ENCODE measurements around the gene COPZ1. TPM values are rescaled to one million over a fixed set of nuclear protein-coding genes. Genes with fewer than 3 reads are reported as not detected.

The COPZ1 gene
- total and polyA plus RNA-seq, 9 of the 15 experiments (the other 6 are each of a cell fraction or from before 2014, with no cell fraction given), result 137 to 487 (median 233) TPM

DNA sequence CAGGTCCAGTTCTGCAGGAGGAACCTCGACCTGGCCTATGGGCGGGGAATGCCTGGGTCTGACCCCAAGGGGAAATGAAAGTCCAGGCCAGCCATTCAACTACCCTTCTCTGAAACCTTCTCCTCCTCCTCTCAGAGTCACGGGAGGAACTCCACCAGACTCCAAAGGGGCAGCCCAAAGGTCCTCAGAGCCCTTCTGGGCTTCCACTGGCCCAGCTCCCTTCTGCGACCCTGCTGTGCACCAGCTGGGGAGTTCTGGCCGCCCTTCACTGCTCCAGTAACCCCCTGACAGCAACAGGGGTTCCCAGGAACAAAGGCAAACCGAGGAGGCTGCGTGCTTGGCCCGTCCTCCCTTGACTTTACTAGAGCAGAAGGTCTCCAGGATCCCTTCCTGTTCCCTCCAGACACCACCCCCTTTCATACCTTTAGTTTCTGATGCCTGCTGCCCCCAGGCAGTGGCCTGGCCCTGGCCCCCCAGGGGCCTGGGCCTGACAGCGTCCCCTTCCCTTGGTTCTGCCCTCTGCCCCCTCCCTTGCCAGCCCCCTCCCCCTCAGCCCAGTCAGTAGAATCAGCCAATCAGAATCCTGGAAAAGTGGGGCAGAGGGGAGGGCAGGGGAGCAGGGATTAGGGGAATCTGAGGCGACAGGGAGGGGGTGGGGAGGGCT lies 60.5 kb downstream of the COPZ1 start (continued):
- TF ChIP-seq, protein P1, sequence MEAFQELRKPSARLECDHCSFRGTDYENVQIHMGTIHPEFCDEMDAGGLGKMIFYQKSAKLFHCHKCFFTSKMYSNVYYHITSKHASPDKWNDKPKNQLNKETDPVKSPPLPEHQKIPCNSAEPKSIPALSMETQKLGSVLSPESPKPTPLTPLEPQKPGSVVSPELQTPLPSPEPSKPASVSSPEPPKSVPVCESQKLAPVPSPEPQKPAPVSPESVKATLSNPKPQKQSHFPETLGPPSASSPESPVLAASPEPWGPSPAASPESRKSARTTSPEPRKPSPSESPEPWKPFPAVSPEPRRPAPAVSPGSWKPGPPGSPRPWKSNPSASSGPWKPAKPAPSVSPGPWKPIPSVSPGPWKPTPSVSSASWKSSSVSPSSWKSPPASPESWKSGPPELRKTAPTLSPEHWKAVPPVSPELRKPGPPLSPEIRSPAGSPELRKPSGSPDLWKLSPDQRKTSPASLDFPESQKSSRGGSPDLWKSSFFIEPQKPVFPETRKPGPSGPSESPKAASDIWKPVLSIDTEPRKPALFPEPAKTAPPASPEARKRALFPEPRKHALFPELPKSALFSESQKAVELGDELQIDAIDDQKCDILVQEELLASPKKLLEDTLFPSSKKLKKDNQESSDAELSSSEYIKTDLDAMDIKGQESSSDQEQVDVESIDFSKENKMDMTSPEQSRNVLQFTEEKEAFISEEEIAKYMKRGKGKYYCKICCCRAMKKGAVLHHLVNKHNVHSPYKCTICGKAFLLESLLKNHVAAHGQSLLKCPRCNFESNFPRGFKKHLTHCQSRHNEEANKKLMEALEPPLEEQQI (IDR thresholded peaks at IDR 0.05), result no peak
- no peak for TF ChIP-seq ZNF263 (CRISPR knock-in tag; IDR thresholded peaks at IDR 0.05; ENCODE audit: borderline replicate concordance)
- TF ChIP-seq SRSF1 (IDR thresholded peaks at IDR 0.05; ENCODE audit: low read depth, low read length), result no peak

DNA sequence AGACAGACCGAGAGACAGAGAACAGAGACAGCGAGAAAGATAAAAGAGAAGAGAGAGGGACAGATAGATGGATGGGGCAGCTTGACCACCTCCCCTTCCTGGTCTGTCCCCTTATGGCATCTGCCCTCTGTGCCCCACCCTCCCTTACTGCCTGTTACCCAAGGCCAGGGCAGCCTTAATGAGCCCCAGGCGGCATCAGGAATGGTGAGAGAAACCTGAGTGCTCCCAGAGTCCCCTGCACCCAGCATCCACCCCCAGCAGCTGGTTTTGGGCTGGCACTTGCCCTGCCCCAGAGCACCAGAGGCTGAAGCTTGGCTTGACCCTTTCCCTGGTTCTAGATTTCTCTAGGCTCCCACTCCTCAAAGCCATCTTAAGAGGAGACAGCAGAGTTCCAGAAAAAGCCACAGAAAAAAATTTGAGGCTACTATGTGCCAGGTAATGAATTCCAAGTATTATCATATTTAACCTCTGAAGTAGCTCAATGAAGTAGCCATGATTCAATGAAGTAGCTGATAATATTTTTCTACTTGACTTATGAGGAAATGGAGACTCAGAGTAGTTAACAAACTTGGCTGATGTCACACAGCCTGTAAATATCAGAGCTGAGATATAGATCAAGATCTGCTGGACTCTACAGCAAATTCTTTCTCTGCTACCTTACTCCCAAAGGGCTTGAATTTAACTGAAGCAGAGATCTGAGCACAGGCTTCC lies 61.6 kb downstream of the COPZ1 start:
- peak overlapping the region; percentile 88 for H3K4me2 ChIP-seq (ENCODE audit: insufficient read depth, low read length)
- no peaks in the 10 kb centered on the region for H3K9me1 ChIP-seq (ENCODE audit: control insufficient read depth, insufficient read depth, low read length)
- H3K9ac ChIP-seq (ENCODE audit: insufficient read depth in 1 of 2, low read depth in 2 of 2, low read length in 2 of 2), result peak overlapping the region; percentile 27 to 84; a peak in 3 of 4 replicates
- no TSS peak for BruUV-seq (replicated peaks)
- POLR2A ChIA-PET, result interaction anchor here (0.6 to 1.3 kb wide), 5 partner anchors 8 to 211 kb away, joined by 3 to 6 read pairs (median 3); no protein-coding TSS in a partner anchor
- 79% methylated on average over 3 of the region's 3 CpGs for WGBS (ENCODE audit: insufficient coverage, low coverage, missing lambda C conversion rate)
- no peaks in the 10 kb centered on the region for H4K20me1 ChIP-seq (replicated peaks; ENCODE audit: control insufficient read depth, insufficient read depth, low read length)
- H3K79me2 ChIP-seq (ENCODE audit: control insufficient read depth, insufficient read depth, low read length), result peaks cover 81% of the 10 kb centered on the region
- H3K27ac ChIP-seq (ENCODE audit: extremely low read depth, low read depth, low read length), result peak overlapping the region; percentile 62; the same call in 2 of the 3 replicates
- intact Hi-C loops (cut with micrococcal nuclease) (no loop called here), in situ Hi-C loops (cut with MboI) (no loop called here)
- FAIRE-seq, result no peak
- no peak overlapping the region for H2AFZ ChIP-seq (ENCODE audit: low read depth, low read length)
- no peak for DNase-seq (ENCODE audit: extremely low read depth in 1 of 4, low spot score in 3 of 4)
- H3K4me3 ChIP-seq, result 0 out of 2 replicates have a peak overlapping the region, but pooled peaks have one; percentile 0
- peaks cover 66 to 71% of the 10 kb centered on the region in 2 experiments for H3K4me1 ChIP-seq (replicated peaks in 1 of 2; ENCODE audit: control insufficient read depth in 2 of 2, insufficient read depth in 2 of 2, low read length in 2 of 2)
- no peaks in the 10 kb centered on the region for H3K27me3 ChIP-seq (ENCODE audit: control insufficient read depth in 2 of 2, insufficient read depth in 2 of 2, low read length in 2 of 2)
- ATAC-seq, result no peak
- H3K36me3 ChIP-seq (ENCODE audit: control insufficient read depth, insufficient read depth, low read length), result peaks cover 56% of the 10 kb centered on the region
- H3K9me3 ChIP-seq (replicated peaks; ENCODE audit: control insufficient read depth, insufficient read depth, low read depth, low read length), result no peaks in the 10 kb centered on the region
- CTCF ChIA-PET (ENCODE audit: low intra/inter-chr PET ratio), result no interaction called here
- TF ChIP-seq KDM5B (IDR thresholded peaks at IDR 0.05; ENCODE audit: insufficient replicate concordance, low read depth, low read length) (no peak), ADNP (tag; IDR thresholded peaks at IDR 0.05) (peak; percentile 77), POLR2AphosphoS5 (IDR thresholded peaks at IDR 0.05; ENCODE audit: control insufficient read depth, insufficient read depth, low read depth, low read length) (no peak), SMAD4 (CRISPR knock-in tag; conservative IDR thresholded peaks at IDR 0.05) (0 out of 2 replicates have a peak, but pooled peaks have one; percentile 31), RCOR1 (IDR thresholded peaks at IDR 0.05; ENCODE audit: borderline replicate concordance in 1 of 2, low read depth in 2 of 2, low read length in 2 of 2) (0 out of 4 replicates have a peak, but pooled peaks of 1 of the 2 experiments have one; percentile 36), MTF1 (CRISPR knock-in tag; IDR thresholded peaks at IDR 0.05; ENCODE audit: borderline replicate concordance) (no peak)
- TF ChIP-seq, protein P2, sequence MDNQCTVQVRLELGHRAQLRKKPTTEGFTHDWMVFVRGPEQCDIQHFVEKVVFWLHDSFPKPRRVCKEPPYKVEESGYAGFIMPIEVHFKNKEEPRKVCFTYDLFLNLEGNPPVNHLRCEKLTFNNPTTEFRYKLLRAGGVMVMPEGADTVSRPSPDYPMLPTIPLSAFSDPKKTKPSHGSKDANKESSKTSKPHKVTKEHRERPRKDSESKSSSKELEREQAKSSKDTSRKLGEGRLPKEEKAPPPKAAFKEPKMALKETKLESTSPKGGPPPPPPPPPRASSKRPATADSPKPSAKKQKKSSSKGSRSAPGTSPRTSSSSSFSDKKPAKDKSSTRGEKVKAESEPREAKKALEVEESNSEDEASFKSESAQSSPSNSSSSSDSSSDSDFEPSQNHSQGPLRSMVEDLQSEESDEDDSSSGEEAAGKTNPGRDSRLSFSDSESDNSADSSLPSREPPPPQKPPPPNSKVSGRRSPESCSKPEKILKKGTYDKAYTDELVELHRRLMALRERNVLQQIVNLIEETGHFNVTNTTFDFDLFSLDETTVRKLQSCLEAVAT (IDR thresholded peaks at IDR 0.05), result no peak
- TF ChIP-seq, protein P3, sequence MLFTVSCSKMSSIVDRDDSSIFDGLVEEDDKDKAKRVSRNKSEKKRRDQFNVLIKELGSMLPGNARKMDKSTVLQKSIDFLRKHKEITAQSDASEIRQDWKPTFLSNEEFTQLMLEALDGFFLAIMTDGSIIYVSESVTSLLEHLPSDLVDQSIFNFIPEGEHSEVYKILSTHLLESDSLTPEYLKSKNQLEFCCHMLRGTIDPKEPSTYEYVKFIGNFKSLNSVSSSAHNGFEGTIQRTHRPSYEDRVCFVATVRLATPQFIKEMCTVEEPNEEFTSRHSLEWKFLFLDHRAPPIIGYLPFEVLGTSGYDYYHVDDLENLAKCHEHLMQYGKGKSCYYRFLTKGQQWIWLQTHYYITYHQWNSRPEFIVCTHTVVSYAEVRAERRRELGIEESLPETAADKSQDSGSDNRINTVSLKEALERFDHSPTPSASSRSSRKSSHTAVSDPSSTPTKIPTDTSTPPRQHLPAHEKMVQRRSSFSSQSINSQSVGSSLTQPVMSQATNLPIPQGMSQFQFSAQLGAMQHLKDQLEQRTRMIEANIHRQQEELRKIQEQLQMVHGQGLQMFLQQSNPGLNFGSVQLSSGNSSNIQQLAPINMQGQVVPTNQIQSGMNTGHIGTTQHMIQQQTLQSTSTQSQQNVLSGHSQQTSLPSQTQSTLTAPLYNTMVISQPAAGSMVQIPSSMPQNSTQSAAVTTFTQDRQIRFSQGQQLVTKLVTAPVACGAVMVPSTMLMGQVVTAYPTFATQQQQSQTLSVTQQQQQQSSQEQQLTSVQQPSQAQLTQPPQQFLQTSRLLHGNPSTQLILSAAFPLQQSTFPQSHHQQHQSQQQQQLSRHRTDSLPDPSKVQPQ (CRISPR knock-in tag; IDR thresholded peaks at IDR 0.05; ENCODE audit: borderline replicate concordance), result no peak
